ENCODE results near the gene HCRT.
A peak's percentile ranks its signal among the peaks of the same experiment; 100 is the strongest.
"Not testable (repeated sequence)": the region's sequence is repeated elsewhere in the genome, so short reads cannot be mapped to it uniquely, and the experiment has no call there.

Gene HCRT

GRCh38 chr17:42210046-42210445, 24.8 kb upstream of the HCRT start:
- no peak for DNase-seq (ENCODE audit: low read depth in 1 of 2, low spot score in 1 of 2)
- TF ChIP-seq JUND (IDR thresholded peaks at IDR 0.05; ENCODE audit: low read depth): no peak
- in situ Hi-C loops (cut with HindIII; ENCODE audit: low pct_unique_long_range_greater_than_20kb, low sequenced_read_pairs): no loop called here

- DNase-seq (ENCODE audit: low read depth in 1 of 2, low spot score in 1 of 2); in situ Hi-C loops (cut with HindIII; ENCODE audit: low pct_unique_long_range_greater_than_20kb, low sequenced_read_pairs): not testable (repeated sequence)
Observed at GRCh38 chr17:42206153-42206612, 20.9 kb upstream of the HCRT start.

GRCh38 chr17:42203354-42203753, 18.1 kb upstream of the HCRT start:
- DNase-seq (ENCODE audit: low read depth in 1 of 2, low spot score in 1 of 2): no peak
- no peak for TF ChIP-seq JUND (IDR thresholded peaks at IDR 0.05; ENCODE audit: low read depth)
- in situ Hi-C loops (cut with HindIII; ENCODE audit: low pct_unique_long_range_greater_than_20kb, low sequenced_read_pairs): no loop called here

GRCh38 chr17:42202696-42203095, 17.4 kb upstream of the HCRT start:
- DNase-seq (ENCODE audit: low read depth in 1 of 2, low spot score in 1 of 2): no peak
- in situ Hi-C loops (cut with HindIII; ENCODE audit: low pct_unique_long_range_greater_than_20kb, low sequenced_read_pairs): no loop called here
- TF ChIP-seq JUND (IDR thresholded peaks at IDR 0.05; ENCODE audit: low read depth): no peak

- in situ Hi-C loops (cut with HindIII; ENCODE audit: low pct_unique_long_range_greater_than_20kb, low sequenced_read_pairs): no loop called here
Observed at GRCh38 chr17:42202159-42202558, 16.9 kb upstream of the HCRT start.

GRCh38 chr17:42201458-42201772, 16.2 kb upstream of the HCRT start:
- TF ChIP-seq JUND (IDR thresholded peaks at IDR 0.05; ENCODE audit: low read depth): no peak
- in situ Hi-C loops (cut with HindIII; ENCODE audit: low pct_unique_long_range_greater_than_20kb, low sequenced_read_pairs): no loop called here
- no peak for DNase-seq (ENCODE audit: low read depth in 1 of 2, low spot score in 1 of 2)

More at GRCh38 chr17:42202159-42202558, 16.9 kb upstream of the HCRT start:
- DNase-seq (ENCODE audit: low read depth in 1 of 2, low spot score in 1 of 2): no peak
- TF ChIP-seq JUND (IDR thresholded peaks at IDR 0.05; ENCODE audit: low read depth): no peak

GRCh38 chr17:42200706-42201457, 15.6 kb upstream of the HCRT start:
- DNase-seq (ENCODE audit: low read depth in 1 of 2, low spot score in 1 of 2): no peak
- no peak for TF ChIP-seq JUND (IDR thresholded peaks at IDR 0.05; ENCODE audit: low read depth)
- in situ Hi-C loops (cut with HindIII; ENCODE audit: low pct_unique_long_range_greater_than_20kb, low sequenced_read_pairs): no loop called here

DNA sequence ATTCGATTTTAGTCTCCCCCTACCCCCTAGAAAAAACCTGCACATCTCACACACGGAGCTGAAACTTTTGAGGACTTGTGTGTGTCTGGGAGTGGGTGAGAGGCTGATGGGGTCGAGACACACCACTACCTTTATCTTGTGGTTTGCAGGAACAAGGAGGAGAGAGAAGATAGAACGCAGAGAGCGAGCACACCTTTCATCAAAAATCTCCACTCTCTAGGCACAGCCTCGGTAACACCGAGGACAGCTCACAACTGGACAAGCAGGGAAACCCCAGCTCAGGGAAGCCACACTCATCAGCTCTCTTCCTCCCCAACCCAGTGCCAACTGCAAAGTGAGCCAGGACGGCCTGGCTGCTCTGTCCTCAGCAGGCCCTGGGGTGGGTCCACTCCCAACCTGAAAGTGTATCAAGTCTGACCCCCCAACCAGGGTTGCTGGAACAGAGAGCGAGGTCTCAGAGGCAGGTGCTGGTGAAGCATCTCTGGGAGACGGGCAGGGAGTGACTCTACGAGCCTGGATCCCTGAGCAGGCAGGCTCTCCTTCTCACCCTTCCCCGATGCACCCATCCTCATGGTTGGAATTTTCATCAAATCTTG, 14.3 kb upstream of the HCRT start:
- DNase-seq (ENCODE audit: low read depth in 1 of 2, low spot score in 1 of 2): no peak
- in situ Hi-C loops (cut with HindIII; ENCODE audit: low pct_unique_long_range_greater_than_20kb, low sequenced_read_pairs): no loop called here
- TF ChIP-seq JUND (IDR thresholded peaks at IDR 0.05; ENCODE audit: low read depth): no peak

- no peak for TF ChIP-seq JUND (IDR thresholded peaks at IDR 0.05; ENCODE audit: low read depth)
- in situ Hi-C loops (cut with HindIII; ENCODE audit: low pct_unique_long_range_greater_than_20kb, low sequenced_read_pairs): no loop called here
- no peak for DNase-seq (ENCODE audit: low read depth in 1 of 2, low spot score in 1 of 2)
Observed at GRCh38 chr17:42198897-42199296, 13.6 kb upstream of the HCRT start.

- no peak for TF ChIP-seq JUND (IDR thresholded peaks at IDR 0.05; ENCODE audit: low read depth)
- in situ Hi-C loops (cut with HindIII; ENCODE audit: low pct_unique_long_range_greater_than_20kb, low sequenced_read_pairs): no loop called here
- DNase-seq (ENCODE audit: low read depth in 1 of 2, low spot score in 1 of 2): no peak
Observed at GRCh38 chr17:42197564-42198156, 12.4 kb upstream of the HCRT start.

DNA sequence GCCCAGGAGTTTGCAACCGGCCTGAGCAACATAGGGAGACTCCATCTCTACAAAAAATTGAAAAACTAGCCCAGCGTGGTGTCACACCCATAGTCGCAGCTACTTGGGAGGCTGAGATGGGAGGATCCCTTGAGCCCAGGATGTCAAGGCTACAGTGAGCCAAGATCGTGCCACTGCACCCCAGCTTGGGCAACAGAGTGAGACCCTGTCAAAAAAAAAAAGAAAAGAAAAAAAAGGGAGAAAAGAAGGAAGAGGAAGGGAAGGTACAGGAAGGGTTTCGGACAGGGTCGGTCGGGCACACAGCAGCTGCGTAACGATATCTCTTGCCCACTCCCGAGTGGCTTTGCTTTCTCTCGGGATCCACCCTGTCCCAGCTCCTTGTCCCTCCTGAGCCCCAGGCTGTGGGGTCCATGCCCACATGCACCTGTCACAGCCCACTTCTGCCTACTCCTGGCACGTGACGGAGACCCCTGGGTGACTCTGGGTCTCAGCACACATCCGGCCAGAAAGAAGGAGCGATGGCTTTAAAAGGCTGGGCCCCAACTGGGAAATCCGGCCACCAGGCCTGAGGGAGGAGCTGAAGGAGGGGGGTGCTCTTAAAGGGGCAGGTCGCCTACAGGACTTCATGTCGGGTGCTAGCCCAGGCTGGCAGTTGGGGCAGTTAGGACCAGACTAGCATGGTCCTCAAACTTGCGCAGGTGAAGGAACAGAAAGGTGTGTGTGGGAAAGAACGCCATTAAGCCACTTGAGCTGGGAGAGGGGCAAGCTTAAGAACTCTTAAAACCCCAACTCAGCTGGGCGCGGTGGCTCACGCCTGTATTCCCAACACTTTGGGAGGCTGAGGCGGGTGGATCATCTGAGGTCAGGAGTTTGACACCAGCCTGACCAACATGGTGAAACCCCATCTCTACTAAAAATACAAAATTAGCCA, 9.0 kb upstream of the HCRT start, which contains the start of gene GHDC:
GHDC (minus strand) TSS at position 526 of the 931 bp plus-strand sequence. CDS start 913 bp downstream, outside the sequence.
- no peak for TF ChIP-seq JUND (IDR thresholded peaks at IDR 0.05; ENCODE audit: low read depth)
- in situ Hi-C loops (cut with HindIII; ENCODE audit: low pct_unique_long_range_greater_than_20kb, low sequenced_read_pairs): no loop called here
- peak; percentile 83 to 91 for DNase-seq (ENCODE audit: low read depth in 1 of 2, low spot score in 1 of 2)

- no peak for TF ChIP-seq JUND (IDR thresholded peaks at IDR 0.05; ENCODE audit: low read depth)
- in situ Hi-C loops (cut with HindIII; ENCODE audit: low pct_unique_long_range_greater_than_20kb, low sequenced_read_pairs): no loop called here
- DNase-seq (ENCODE audit: low read depth in 1 of 2, low spot score in 1 of 2): no peak
Observed at GRCh38 chr17:42193216-42193968, 8.1 kb upstream of the HCRT start.
